OCI-LY3 (cell line): ENCODE measurements around the gene MRGPRX3.

Experiments
- H2AFZ ChIP-seq: fragments of 200-600, 300-600 bp; shearing (Covaris generic); 2 replicates; pipeline ENCODE4 v1.6.0; 2014; ENCODE audit warnings: antibody characterized with exemption, low read depth, low read length
- H3K27ac ChIP-seq: fragments of 200-600, 300-600 bp; sonication (generic); 2 replicates; pipeline ENCODE4 v1.5.1; 2014; ENCODE audit warnings: mild to moderate bottlenecking, low read length, moderate library complexity, mixed read lengths
- H3K27me3 ChIP-seq: fragments of 200-600, 300-600 bp; sonication (generic); 2 replicates; pipeline ENCODE4 v1.6.1; 2014; ENCODE audit warnings: low read depth, low read length, mixed read lengths
- H3K36me3 ChIP-seq: fragments of 200-600, 300-600 bp; sonication (generic); replicated peaks from 2 replicates; pipeline ENCODE3; 2014; ENCODE audit warnings: low read depth, low read length, mixed read lengths
- H3K4me1 ChIP-seq: fragments of 300-600, 200-600 bp; sonication (generic); 2 replicates; pipeline ENCODE4 v1.6.1; 2014; ENCODE audit warnings: low read length, mixed read lengths
- H3K4me2 ChIP-seq: fragments of 200-600, 300-600 bp; sonication (generic); 2 replicates; pipeline ENCODE4 v1.6.1; 2014; ENCODE audit warnings: low read length, mixed read lengths
- H3K4me3 ChIP-seq: fragments of 300-600, 200-600 bp; sonication (generic); 2 replicates; pipeline ENCODE4 v1.5.1; 2014; ENCODE audit warnings: antibody characterized with exemption, mild to moderate bottlenecking, low read length, moderate library complexity
- H3K79me2 ChIP-seq: fragments of 300-600, 200-600 bp; shearing (Covaris generic); 2 replicates; pipeline ENCODE4 v1.6.1; 2014; ENCODE audit warnings: mild to moderate bottlenecking, low read length, mixed read lengths
- H3K9ac ChIP-seq: fragments of 300-600, 200-600 bp; shearing (Covaris generic); 2 replicates; pipeline ENCODE4 v1.6.0; 2014; ENCODE audit warnings: mild to moderate bottlenecking, low read length, moderate library complexity
- H3K9me3 ChIP-seq: fragments of 200-600, 300-600 bp; shearing (Covaris generic); 2 replicates; pipeline ENCODE4 v1.6.1; 2014; ENCODE audit warnings: low read length, mixed read lengths; ENCODE audit not compliant: insufficient read depth
- H4K20me1 ChIP-seq: fragments of 200-600, 300-600 bp; sonication (generic); 2 replicates; pipeline ENCODE4 v1.6.1; 2016; ENCODE audit warnings: low read length, mixed read lengths; ENCODE audit not compliant: insufficient read depth
- EZH2phosphoT487 ChIP-seq: fragments of 200-600 bp; shearing (Covaris generic); IDR thresholded peaks from 2 replicates; pipeline ENCODE4 v1.6.1; 2018; ENCODE audit warnings: antibody characterized with exemption, mixed run types, low read depth
- TF ChIP-seq, protein P1 (sequence below): fragments of 200-600, 300-600 bp; sonication (generic); IDR thresholded peaks from 2 replicates; pipeline ENCODE4 v1.5.1; 2014; ENCODE audit warnings: antibody characterized with exemption, low read length, low read depth

Gene MRGPRX3

DNA sequence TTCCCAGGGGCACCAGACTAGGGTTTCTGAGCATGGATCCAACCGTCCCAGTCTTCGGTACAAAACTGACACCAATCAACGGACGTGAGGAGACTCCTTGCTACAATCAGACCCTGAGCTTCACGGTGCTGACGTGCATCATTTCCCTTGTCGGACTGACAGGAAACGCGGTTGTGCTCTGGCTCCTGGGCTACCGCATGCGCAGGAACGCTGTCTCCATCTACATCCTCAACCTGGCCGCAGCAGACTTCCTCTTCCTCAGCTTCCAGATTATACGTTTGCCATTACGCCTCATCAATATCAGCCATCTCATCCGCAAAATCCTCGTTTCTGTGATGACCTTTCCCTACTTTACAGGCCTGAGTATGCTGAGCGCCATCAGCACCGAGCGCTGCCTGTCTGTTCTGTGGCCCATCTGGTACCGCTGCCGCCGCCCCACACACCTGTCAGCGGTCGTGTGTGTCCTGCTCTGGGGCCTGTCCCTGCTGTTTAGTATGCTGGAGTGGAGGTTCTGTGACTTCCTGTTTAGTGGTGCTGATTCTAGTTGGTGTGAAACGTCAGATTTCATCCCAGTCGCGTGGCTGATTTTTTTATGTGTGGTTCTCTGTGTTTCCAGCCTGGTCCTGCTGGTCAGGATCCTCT, 41.0 kb downstream of the MRGPRX3 start:
- peak overlapping the region; percentile 70 for H3K4me2 ChIP-seq

More for the DNA sequence above, 41.0 kb downstream of the MRGPRX3 start:
- peak overlapping the region; percentile 52; the same call in 1 of the 2 replicates for H2AFZ ChIP-seq
- peak overlapping the region; percentile 69 for H3K4me3 ChIP-seq
- H3K27me3 ChIP-seq, result peaks cover 43% of the 10 kb centered on the region
- TF ChIP-seq EZH2phosphoT487, result no peak
- TF ChIP-seq, protein P1, sequence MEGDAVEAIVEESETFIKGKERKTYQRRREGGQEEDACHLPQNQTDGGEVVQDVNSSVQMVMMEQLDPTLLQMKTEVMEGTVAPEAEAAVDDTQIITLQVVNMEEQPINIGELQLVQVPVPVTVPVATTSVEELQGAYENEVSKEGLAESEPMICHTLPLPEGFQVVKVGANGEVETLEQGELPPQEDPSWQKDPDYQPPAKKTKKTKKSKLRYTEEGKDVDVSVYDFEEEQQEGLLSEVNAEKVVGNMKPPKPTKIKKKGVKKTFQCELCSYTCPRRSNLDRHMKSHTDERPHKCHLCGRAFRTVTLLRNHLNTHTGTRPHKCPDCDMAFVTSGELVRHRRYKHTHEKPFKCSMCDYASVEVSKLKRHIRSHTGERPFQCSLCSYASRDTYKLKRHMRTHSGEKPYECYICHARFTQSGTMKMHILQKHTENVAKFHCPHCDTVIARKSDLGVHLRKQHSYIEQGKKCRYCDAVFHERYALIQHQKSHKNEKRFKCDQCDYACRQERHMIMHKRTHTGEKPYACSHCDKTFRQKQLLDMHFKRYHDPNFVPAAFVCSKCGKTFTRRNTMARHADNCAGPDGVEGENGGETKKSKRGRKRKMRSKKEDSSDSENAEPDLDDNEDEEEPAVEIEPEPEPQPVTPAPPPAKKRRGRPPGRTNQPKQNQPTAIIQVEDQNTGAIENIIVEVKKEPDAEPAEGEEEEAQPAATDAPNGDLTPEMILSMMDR, result no peak
- peaks cover 10% of the 10 kb centered on the region for H3K4me1 ChIP-seq
- H3K9ac ChIP-seq, result no peak overlapping the region; the same call in 1 of the 2 replicates
- H3K79me2 ChIP-seq, result no peaks in the 10 kb centered on the region
- no peaks in the 10 kb centered on the region for H3K36me3 ChIP-seq
- no peak overlapping the region for H3K27ac ChIP-seq
- H4K20me1 ChIP-seq, result no peaks in the 10 kb centered on the region
- H3K9me3 ChIP-seq, result no peaks in the 10 kb centered on the region
